ENCODE results near the gene CHRDL2. TPM values are rescaled to one million over a fixed set of nuclear protein-coding genes. Genes with fewer than 3 reads are reported as not detected.

Gene CHRDL2
- total RNA-seq, 1 experiment from 2014 or later, result 0.37 TPM

DNA sequence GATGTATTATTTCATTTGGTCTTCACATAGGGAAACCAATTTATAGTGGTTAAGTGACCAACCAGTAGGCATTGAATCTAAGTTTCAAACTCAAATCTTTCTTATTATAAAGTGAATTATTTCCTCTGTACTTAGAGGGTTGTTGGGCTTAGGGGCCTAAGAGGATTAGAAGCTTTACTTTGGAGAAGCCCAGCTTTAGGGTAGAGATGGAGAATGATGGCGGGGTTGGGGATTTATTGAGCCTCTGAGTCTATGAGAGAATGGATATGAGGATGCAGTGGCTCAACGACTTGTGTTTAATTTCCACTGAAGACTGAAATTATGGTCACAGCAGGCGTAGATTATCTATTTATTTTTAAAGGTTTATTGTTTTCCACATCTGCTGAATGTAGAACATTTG lies 55.5 kb downstream of the CHRDL2 start:
- H3K36me3 Mint-ChIP-seq, result peaks cover 4% of the 10 kb centered on the region
- ChIA-PET CTCF (interaction anchor here (1.0 to 2.0 kb wide), 2 partner anchors 20 to 27 kb away, joined by 3 to 8 read pairs; no protein-coding TSS in a partner anchor), POLR2A (no interaction called here)
- H3K27me3 Mint-ChIP-seq (ENCODE audit: low read depth), result peaks cover 7% of the 10 kb centered on the region
- TF ChIP-seq ARID4B (CRISPR knock-in tag; IDR thresholded peaks at IDR 0.05; ENCODE audit: borderline replicate concordance) (no peak), FOXK1 (CRISPR knock-in tag; IDR thresholded peaks at IDR 0.05) (no peak), NR2C2 (CRISPR knock-in tag; IDR thresholded peaks at IDR 0.05) (no peak), ATF3 (CRISPR knock-in tag; conservative IDR thresholded peaks at IDR 0.05) (no peak), ZNF532 (CRISPR knock-in tag; IDR thresholded peaks at IDR 0.05; ENCODE audit: borderline replicate concordance) (no peak), E2F5 (CRISPR knock-in tag; IDR thresholded peaks at IDR 0.05) (no peak), NFE2L1 (CRISPR knock-in tag; IDR thresholded peaks at IDR 0.05) (no peak), MAX (CRISPR knock-in tag; IDR thresholded peaks at IDR 0.05) (no peak), ZNF317 (CRISPR knock-in tag; IDR thresholded peaks at IDR 0.05; ENCODE audit: borderline replicate concordance, low read depth) (no peak), NR1H2 (CRISPR knock-in tag; IDR thresholded peaks at IDR 0.05) (no peak), RELA (CRISPR knock-in tag; IDR thresholded peaks at IDR 0.05; ENCODE audit: borderline replicate concordance) (no peak), ELF4 (CRISPR knock-in tag; IDR thresholded peaks at IDR 0.05; ENCODE audit: low read depth) (no peak)
- TF ChIP-seq, protein P1, sequence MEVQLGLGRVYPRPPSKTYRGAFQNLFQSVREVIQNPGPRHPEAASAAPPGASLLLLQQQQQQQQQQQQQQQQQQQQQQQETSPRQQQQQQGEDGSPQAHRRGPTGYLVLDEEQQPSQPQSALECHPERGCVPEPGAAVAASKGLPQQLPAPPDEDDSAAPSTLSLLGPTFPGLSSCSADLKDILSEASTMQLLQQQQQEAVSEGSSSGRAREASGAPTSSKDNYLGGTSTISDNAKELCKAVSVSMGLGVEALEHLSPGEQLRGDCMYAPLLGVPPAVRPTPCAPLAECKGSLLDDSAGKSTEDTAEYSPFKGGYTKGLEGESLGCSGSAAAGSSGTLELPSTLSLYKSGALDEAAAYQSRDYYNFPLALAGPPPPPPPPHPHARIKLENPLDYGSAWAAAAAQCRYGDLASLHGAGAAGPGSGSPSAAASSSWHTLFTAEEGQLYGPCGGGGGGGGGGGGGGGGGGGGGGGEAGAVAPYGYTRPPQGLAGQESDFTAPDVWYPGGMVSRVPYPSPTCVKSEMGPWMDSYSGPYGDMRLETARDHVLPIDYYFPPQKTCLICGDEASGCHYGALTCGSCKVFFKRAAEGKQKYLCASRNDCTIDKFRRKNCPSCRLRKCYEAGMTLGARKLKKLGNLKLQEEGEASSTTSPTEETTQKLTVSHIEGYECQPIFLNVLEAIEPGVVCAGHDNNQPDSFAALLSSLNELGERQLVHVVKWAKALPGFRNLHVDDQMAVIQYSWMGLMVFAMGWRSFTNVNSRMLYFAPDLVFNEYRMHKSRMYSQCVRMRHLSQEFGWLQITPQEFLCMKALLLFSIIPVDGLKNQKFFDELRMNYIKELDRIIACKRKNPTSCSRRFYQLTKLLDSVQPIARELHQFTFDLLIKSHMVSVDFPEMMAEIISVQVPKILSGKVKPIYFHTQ (CRISPR knock-in tag; IDR thresholded peaks at IDR 0.05), result no peak
- TF ChIP-seq, protein P2, sequence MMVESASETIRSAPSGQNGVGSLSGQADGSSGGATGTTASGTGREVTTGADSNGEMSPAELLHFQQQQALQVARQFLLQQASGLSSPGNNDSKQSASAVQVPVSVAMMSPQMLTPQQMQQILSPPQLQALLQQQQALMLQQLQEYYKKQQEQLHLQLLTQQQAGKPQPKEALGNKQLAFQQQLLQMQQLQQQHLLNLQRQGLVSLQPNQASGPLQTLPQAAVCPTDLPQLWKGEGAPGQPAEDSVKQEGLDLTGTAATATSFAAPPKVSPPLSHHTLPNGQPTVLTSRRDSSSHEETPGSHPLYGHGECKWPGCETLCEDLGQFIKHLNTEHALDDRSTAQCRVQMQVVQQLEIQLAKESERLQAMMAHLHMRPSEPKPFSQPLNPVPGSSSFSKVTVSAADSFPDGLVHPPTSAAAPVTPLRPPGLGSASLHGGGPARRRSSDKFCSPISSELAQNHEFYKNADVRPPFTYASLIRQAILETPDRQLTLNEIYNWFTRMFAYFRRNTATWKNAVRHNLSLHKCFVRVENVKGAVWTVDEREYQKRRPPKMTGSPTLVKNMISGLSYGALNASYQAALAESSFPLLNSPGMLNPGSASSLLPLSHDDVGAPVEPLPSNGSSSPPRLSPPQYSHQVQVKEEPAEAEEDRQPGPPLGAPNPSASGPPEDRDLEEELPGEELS (CRISPR knock-in tag; IDR thresholded peaks at IDR 0.05), result no peak
- TF ChIP-seq, protein P3, sequence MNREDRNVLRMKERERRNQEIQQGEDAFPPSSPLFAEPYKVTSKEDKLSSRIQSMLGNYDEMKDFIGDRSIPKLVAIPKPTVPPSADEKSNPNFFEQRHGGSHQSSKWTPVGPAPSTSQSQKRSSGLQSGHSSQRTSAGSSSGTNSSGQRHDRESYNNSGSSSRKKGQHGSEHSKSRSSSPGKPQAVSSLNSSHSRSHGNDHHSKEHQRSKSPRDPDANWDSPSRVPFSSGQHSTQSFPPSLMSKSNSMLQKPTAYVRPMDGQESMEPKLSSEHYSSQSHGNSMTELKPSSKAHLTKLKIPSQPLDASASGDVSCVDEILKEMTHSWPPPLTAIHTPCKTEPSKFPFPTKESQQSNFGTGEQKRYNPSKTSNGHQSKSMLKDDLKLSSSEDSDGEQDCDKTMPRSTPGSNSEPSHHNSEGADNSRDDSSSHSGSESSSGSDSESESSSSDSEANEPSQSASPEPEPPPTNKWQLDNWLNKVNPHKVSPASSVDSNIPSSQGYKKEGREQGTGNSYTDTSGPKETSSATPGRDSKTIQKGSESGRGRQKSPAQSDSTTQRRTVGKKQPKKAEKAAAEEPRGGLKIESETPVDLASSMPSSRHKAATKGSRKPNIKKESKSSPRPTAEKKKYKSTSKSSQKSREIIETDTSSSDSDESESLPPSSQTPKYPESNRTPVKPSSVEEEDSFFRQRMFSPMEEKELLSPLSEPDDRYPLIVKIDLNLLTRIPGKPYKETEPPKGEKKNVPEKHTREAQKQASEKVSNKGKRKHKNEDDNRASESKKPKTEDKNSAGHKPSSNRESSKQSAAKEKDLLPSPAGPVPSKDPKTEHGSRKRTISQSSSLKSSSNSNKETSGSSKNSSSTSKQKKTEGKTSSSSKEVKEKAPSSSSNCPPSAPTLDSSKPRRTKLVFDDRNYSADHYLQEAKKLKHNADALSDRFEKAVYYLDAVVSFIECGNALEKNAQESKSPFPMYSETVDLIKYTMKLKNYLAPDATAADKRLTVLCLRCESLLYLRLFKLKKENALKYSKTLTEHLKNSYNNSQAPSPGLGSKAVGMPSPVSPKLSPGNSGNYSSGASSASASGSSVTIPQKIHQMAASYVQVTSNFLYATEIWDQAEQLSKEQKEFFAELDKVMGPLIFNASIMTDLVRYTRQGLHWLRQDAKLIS (CRISPR knock-in tag; IDR thresholded peaks at IDR 0.05; ENCODE audit: borderline replicate concordance), result no peak
- H3K4me3 Mint-ChIP-seq, result no peak overlapping the region
- H3K27ac Mint-ChIP-seq, result no peak overlapping the region
- ATAC-seq (no peak), DNase-seq (ENCODE audit: low spot score) (no peak)
- H3K9me3 Mint-ChIP-seq, result peaks cover 9% of the 10 kb centered on the region
- no peaks in the 10 kb centered on the region for H3K4me1 Mint-ChIP-seq

Data from WTC11 (cell line).